HG02970 (cell line): Measurements from ENCODE around the gene DAPK1.

Experiments used
- ATAC-seq: cut with Tn5 transposase; IDR thresholded peaks from one replicate; pipeline ENCODE4 v1.9.1; 2021; ENCODE audit warnings: mild to moderate bottlenecking, moderate library complexity, moderate number of reproducible peaks; ENCODE audit not compliant: unreplicated experiment, low FRiP score

Gene DAPK1

DNA sequence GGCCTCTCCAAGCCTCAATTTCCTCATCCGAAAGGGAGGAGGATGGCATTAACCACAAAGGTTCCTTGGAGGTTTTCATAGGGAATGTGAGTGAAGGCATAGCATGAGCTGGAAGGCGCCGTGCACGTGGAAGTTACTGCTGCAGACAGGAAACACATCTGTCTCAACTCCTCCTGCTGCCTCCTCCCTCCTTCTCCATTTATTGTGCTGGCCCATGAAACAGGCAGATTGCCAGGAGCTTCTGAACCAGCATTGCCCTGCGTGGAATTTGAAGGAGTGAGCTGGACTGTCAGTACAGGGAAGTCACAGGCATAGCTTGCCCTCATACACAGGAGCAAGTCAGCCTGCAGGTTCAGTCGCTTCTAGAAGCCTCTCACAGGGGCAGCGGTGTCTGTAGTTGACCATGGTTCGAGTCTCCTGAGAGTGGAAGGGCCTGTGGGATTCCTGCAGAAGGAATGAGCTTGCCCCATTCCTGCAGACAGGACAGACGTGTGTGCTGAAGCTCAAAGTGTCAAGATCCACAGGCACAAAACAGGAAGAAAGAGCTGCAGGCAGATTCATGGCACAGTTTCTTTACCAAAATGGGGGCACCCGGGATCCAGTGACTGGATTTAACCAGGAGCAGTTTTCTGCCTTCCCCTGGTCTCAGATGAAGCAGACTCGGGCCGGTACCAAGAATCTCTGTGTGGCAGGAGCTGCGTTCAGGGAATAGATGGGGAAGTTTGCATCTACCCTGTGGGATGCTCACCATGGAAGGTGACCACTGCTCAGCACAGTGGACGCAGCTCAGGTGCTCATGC lies 179.5 kb downstream of the DAPK1 start:
- ATAC-seq: no peak

DNA sequence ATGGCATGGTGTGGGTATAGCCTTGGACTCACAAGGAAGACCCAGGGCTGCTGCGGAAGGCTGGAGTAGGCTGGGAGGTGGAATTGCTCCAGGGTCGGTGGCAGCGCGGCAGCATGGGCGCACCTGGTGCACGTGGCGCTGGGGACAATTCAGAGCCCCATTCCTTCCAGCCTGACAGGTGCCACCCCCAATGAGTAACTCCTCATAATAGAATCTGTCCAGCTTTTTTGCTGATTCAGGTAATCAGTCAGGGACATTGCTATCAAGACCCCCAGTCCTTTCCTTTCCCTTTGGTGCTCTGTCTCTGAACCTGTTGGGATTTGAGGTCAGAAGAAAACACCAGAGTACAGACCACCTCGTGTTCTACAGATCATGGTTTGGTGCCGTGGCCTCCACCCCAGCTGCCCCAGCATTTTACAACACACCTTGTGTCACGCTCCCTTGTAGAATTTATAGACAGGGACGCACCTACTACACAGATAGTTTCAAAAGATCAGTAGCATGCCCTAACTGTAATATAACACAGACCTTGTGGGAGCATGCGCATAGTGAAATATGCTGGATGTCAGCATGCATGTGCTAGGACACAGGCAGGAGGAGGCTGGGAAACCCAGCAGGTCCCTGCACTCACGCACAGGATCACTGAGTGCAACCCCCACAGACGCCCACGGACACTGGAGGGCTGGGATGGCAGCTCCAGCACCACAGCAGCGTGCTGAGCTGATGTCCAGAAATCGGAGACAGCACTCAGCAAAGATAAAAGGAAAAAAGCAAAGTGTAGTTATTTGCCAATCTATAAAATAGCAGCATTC lies 180.3 kb downstream of the DAPK1 start:
- ATAC-seq: no peak

DNA sequence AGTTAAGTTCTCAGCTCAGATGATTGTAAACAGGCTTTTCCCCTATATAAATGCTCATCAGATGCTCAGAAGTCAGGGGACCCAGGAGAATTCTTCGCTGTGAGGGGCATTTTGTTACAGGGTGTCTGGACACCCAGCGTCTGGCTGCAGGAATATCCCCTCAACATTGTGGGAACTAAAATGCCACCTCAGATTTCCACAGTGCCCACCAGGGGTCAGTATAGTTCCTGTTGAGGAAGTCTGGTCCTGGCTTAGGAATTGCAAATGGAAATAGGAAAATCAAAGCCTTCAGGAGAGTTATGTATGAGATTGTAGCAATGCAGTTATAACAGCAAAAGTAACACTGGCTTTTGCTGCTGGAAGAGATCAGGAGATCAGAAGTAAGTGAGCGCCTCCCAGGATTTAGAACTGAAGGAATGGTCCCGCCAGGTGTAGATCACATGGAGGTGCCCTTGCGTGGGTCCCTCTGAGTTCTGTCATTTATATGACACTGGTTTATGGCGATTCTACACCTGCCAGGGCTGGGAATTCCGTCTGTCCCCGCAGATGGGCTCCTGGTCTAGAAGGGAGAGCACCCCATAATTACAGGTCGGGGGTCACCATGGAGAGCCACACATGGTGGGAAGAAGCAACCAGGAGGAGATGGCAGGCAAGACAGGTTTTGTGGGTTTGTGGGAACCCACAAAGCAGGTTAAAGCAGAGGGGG lies 181.1 kb downstream of the DAPK1 start:
- ATAC-seq: no peak

DNA sequence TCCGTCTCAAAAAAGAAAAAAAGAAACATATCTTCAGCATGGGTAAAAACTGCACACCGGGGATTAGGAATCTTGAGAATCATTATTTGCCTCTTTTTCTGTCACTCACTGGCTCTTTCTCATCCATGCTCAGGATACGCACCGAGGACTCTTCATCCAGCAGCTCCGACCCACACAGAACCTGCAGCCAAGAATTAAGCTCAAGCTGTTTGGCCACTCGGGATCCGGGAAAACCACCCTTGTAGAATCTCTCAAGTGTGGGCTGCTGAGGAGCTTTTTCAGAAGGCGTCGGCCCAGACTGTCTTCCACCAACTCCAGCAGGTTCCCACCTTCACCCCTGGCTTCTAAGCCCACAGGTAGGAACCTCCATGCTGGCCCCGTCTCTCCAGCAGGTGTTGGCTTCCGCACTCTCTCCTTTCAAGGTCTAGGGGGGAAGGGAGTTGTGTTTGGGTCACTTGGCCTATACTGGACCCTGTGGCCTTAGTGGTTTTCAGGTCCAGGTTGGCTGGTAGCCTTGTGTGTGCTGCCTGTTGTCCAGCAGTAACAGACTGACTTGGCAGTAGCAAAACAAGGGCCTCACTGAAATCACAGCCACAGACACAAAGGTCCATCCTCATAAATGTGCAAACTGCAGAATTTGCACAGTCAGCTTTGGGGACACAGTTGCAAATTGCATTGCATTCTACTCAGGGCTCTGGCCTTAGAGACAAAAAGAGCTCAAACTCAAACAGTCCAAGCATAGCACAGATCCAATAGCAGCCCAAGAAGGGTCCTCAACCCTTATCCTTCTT lies 183.8 kb downstream of the DAPK1 start:
- no peak for ATAC-seq

DNA sequence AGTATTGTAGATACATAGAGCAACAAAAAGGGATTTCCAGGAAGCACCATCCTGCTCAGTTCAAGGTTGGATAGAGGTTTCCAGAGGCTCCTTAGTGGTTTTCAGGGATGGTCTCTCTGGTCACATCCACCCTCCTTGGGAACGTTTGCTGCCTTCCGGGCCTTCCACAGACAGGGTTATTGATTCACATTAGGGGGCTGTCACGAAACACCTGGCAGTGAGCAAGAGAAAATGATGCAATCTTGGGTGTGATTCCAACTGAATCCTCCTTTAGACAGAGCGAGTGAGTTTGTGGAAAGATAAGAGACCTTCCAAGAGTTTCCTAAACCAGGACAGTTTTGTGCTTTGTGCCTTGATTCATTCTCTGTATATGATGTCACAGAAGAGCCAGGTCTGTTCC lies 184.4 kb downstream of the DAPK1 start:
- ATAC-seq: no peak

DNA sequence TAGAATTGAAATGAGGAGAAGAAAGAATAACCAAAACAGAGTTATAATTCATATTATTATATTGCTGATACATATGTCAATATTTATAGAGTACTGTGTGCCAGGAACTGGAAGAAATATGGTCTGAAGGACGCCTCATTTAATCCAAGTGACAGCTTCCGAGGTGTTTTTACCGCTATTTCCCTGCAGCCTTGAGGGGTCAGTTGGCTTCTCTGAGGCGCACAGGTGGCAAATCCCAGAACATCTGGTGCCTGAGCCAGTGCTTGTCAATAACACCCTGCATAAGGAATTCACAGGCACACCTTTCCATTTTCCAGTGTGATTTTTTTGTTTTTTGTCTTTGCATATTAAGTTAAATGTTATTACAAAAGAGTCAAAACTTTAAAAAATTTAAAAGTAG lies 185.0 kb downstream of the DAPK1 start:
- ATAC-seq: no peak

DNA sequence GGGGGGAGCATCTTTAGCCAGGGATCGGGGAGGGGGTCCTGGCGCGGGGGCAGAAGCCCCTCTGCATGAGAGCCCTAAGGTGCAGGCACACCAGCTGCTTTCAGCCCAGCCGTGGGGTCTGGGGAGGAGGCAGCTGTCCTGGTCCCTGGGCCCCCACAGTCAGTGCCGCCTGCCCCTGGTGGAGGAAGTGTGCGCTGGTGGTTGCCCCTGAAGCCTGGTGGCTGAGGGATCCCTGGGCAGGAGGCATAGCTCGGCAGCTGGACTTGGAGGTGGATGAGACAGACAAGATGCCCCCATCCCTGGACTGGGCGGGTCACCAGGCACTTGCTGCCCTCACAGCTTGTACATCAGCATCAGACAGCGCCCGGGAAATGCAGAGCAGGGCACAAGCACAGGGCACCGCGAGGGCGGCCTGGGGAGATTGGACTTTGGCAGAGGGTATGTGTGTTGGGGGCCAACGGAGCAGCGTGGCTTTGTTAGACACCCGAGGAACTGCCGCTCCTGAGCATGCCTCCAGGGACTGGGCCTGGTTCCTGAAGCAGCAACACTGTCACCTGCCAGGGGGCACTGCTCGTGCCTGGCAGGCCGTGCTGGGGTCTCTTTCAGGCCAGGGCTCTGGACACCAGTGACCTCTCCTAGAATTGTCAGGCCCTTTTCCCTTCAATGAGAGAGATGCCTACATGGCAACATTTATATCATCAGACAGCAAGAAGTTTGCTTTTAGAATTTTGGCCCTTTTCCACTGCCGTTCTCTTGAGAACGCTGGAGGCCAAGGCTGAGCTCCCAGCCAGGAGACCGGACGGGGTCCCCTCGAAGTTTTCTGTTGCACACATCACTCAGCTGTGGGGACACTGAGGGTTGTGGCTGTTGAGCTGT lies 186.3 kb downstream of the DAPK1 start:
- no peak for ATAC-seq

DNA sequence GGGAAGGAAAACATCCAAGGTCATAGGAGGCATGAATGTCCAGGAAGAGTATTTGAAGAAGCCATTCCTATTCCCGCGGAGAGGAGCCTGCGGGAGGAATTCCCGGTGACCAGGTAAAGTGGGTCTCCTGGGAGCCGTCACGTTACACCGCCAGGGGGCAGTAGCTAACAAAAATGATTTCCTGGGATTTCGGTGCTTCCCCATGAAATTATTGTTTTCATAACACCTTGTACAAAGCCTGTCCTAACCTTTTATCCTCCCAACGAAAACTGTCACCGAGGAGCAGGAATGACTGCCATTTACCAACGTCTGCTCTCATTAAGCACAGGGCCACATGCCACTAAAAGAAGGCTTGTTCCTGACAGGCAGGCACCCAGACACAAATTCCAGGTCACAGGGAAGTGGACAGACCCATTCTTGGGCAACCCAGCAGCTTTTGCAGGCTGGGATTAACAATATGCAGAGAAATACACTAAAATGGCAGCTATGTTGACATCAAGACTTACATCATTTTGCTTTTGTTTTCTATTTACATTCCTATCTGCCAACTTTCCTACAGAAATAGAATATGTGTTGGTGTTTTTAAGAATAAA lies 187.1 kb downstream of the DAPK1 start:
- no peak for ATAC-seq

DNA sequence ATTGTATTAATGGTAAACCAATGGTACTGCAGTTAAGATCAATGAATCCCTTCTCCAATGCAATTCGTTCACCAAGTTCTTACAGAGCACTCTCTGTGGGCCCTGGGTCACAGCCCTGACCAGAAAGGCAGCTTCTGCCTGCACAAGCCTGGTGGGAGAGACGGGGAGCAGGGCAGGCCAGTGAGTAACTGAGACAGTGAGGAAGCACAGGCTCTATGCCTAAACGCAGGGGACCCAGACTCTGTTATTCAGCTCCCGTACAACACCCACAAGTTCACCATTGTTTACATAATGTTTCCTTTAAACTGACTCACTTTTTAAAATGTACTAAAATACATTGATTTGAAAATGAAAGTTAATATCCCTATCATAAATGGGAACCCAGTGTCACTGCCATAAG lies 187.8 kb downstream of the DAPK1 start:
- ATAC-seq: no peak

DNA sequence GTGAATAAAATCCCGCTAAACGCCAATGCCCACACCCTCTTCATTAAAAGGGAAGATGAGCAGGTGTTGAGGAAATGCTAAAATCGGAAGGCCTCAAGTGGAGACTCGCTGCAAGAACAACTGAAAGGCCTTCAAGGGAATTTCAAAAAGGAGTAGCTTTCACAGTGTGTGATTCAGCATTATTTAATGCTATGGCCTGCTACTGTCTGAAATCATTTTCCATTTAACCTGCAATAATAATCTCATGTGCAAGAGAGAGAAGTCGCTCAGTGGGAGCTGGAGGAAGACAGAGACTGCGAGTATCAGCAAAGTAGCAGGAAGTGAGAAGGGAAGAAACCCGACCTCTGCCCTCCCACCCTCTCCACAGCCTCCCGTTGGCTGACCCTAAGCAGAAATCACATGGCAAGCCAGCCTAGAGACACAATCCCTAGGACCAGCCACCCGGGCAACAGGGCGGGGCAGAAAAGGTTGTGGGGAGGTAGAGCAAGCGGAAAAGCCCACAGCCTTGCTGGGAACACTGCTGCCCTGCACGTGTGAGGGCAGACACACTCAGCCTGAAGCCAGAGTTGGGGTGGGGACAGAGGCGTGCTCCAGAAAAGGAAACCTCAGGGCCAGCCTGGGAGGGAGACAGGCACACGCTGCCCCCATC lies 188.3 kb downstream of the DAPK1 start:
- no peak for ATAC-seq

DNA sequence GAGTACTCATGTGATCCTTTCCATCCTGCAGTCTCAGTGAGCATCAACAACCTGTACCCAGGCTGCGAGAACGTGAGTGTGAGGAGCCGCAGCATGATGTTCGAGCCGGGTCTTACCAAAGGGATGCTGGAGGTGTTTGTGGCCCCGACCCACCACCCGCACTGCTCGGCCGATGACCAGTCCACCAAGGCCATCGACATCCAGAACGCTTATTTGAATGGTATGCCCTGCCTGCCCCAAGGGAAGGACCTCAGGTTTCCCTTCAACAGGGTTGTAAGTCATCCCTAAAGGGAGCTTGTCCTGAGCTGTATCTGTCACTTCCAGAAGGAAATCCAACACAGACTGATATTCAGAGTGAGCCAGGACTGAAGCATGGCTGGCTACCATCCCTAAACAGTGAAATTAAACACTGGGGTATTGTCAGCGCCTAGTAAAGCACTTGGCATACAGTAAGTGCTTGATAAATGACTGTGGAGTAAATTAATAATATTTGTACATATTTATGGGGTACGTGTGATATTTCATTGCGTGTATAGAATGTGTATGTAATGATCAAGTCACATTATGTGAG lies 188.9 kb downstream of the DAPK1 start:
- ATAC-seq: no peak

DNA sequence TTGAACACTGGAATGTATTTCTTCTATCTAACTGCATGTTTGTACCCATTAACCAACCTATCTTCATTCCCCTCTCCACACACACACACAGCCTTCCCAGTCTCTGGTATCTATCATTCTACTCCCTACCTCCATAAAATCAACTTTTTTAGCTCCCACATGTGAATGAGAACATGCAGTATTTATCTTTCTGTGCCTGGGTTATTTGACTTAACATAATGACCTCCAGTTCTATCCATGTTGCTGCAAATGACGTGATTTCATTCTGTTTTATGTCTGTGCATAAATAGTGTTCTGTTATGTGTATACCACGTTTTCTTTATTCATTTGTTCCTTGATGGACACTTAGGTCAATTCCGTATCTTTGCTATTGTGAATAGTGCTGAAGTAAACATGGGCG lies 189.5 kb downstream of the DAPK1 start:
- no peak for ATAC-seq

DNA sequence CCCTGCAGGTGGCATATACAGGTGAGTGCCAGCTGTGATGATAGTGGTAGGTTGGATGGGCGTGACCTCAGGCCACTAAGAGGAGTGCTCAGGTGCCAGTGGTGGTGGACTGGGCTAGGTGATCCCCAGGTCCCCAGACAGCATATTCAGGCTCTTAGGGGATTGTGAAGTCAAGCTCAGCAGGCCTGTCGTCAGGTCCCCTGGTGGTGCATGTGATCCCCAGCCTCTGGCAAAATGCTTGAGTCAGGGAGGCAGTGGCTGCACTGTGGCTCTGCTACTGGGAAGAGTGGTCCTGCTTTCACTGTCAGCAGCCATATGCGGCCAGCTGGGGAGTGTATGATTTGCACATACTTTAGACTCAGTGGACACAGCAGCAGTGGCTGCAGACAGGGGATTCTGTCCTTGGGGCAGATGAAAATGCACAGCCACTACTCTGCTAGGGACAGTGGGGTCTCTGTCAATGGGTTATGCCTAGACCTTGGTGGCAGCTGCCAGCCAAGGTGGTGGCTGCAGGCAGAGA lies 196.6 kb downstream of the DAPK1 start:
- ATAC-seq: no peak

DNA sequence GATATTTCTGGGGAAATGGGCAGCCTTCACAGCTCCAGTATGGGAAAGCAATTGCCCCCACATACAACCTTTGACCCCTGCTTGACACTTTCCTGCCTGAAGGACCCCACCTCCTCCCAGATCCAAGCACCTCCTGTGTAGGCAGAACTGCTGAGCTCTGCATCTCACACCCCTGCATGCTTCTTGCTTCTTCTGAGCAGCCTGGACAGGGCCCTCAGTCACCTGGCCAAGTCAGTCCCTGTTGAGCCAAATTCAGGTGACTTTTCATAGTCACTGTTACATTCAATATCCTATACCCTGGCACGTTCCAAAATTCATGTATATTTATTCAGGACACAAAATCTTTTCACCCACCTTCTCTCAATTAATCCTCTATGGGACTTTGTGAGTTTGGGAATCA lies 197.9 kb downstream of the DAPK1 start:
- no peak for ATAC-seq

DNA sequence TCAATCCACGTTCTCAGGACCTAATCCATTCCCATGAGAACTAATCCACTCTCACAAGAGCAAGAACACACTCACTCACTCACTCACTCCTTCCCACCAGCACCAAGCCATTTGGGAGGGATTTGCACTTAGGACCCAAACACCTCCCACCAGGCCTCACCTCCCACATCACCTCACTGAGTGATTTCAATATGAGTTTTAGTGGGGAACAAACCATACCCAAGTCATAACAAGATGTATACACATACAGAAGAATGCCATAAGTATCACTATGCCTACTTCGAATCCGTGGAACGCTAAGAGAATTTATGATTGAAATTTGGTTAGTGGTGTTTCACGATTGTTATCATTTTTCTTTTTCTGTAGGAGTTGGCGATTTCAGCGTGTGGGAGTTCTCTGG lies 199.0 kb downstream of the DAPK1 start:
- ATAC-seq: no peak

DNA sequence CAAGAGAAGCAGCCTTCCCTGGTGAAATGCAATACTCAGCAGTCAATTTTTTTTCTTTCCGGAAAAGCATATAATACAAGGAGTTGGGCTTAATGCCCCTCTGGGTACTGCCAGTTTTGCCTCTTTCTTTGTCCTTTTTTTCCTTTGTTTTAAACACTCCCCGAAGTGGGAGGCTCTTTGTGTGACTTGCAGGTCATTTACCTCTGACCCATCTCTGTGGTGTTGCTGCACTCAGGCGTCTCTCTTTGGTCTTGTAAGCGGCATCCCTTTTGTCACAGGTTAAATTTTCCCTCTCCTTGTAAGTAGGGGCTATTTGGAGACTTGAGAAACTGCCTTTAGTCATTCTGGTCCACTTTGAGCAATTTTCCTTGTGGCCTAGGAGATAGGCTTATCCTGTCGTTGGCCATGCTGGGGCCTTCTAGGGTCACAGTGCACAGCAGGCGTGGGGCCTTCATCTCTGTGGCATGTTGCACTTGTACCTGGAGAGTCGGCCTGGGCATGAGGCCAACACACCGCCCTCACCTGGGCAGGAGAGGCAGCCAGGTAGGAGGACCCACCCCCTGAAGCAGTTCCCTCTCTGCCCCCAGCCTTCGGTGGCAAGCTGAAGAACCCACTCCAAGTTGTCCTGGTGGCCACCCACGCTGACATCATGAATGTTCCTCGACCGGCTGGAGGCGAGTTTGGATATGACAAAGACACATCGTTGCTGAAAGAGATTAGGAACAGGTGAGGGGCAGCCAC lies 200.6 kb downstream of the DAPK1 start:
- ATAC-seq: no peak

DNA sequence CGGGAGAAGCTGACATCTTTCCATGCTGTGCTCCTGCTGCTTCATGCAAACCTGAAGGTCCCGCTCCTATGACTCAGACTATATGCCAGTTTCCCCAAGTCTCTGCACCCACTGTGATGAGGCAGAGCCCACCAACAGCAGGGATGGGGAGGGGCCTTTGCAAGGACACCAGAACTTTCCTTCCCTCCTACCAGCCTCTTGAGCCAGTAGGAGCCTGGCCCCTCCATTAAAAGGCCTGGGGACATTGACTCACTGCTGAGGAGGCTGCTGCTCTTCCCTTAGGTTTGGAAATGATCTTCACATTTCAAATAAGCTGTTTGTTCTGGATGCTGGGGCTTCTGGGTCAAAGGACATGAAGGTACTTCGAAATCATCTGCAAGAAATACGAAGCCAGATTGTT lies 202.2 kb downstream of the DAPK1 start:
- no peak for ATAC-seq
